ENCODE data around the gene GPR146. TPM values are rescaled to one million over a fixed set of nuclear protein-coding genes. Genes with fewer than 3 reads are reported as not detected.
A peak's percentile ranks its signal among the peaks of the same experiment; 100 is the strongest.

GPR146 gene
- total and polyA plus RNA-seq, 9 of the 15 experiments (the other 6 are each of a cell fraction or from before 2014, with no cell fraction given) = 0.22 to 3.6 (median 0.64) TPM; not detected in 2

GRCh38 chr7:1028775-1029636 is 15.3 kb upstream of the GPR146 start (continued):
- TF ChIP-seq AFF1 (IDR thresholded peaks at IDR 0.05; ENCODE audit: low read depth in 1 of 2, partially characterized antibody in 2 of 2) = peak in 1 of 2 experiments; percentile 41
- no peak for TF ChIP-seq MAFF (IDR thresholded peaks at IDR 0.05; ENCODE audit: low read length)
- no peak for TF ChIP-seq FOXP1 (CRISPR knock-in tag; IDR thresholded peaks at IDR 0.05)
- TF ChIP-seq HNRNPK (IDR thresholded peaks at IDR 0.05; ENCODE audit: low read depth, low read length, poor library complexity, severe bottlenecking) = no peak
- no peak for TF ChIP-seq PRPF4 (IDR thresholded peaks at IDR 0.05; ENCODE audit: insufficient read depth, low read depth, low read length, poor library complexity, severe bottlenecking)
- no peak for TF ChIP-seq FOXM1 (IDR thresholded peaks at IDR 0.05; ENCODE audit: low read depth)
- no peak for TF ChIP-seq FOXM1 (CRISPR knock-in tag; IDR thresholded peaks at IDR 0.05; ENCODE audit: low read depth)
- no peak for TF ChIP-seq MTA1 (IDR thresholded peaks at IDR 0.05; ENCODE audit: borderline replicate concordance)
- TF ChIP-seq CHCHD3 (CRISPR knock-in tag; IDR thresholded peaks at IDR 0.05) = no peak
- TF ChIP-seq FOS (IDR thresholded peaks at IDR 0.05; ENCODE audit: extremely low read depth, insufficient read length) = peak; percentile 53
- TF ChIP-seq ZNF197 (CRISPR knock-in tag; IDR thresholded peaks at IDR 0.05; ENCODE audit: low read depth) = no peak
- TF ChIP-seq ZNF561 (CRISPR knock-in tag; conservative IDR thresholded peaks at IDR 0.05) = no peak
- TF ChIP-seq CC2D1A (IDR thresholded peaks at IDR 0.05) = 0 out of 2 replicates have a peak, but pooled peaks have one; percentile 15
- no peak for TF ChIP-seq COPS2 (conservative IDR thresholded peaks at IDR 0.05)
- peak in 1 of 2 experiments; percentile 69; a peak in 1 of 4 replicates for TF ChIP-seq ZNF318 (IDR thresholded peaks at IDR 0.05; ENCODE audit: borderline replicate concordance in 1 of 2, low read depth in 1 of 2)
